DOHH2 (cell line): ENCODE results near the gene RPAP2.

Source experiments
- EZH2phosphoT487 ChIP-seq: fragments of 200-600 bp; sonication (generic); IDR thresholded peaks from 2 replicates; pipeline ENCODE4 v1.6.1; 2017; ENCODE audit warnings: borderline replicate concordance, mild to moderate bottlenecking, antibody characterized with exemption, low read length, moderate library complexity, mixed read lengths
- TF ChIP-seq, protein P1 (sequence below): fragments of 200-600 bp; sonication (generic); IDR thresholded peaks from one replicate; pipeline ENCODE4 v1.5.1; 2014; ENCODE audit warnings: antibody characterized with exemption, mild to moderate bottlenecking, low read depth, low read length; ENCODE audit not compliant: poor library complexity, severe bottlenecking

DNA sequence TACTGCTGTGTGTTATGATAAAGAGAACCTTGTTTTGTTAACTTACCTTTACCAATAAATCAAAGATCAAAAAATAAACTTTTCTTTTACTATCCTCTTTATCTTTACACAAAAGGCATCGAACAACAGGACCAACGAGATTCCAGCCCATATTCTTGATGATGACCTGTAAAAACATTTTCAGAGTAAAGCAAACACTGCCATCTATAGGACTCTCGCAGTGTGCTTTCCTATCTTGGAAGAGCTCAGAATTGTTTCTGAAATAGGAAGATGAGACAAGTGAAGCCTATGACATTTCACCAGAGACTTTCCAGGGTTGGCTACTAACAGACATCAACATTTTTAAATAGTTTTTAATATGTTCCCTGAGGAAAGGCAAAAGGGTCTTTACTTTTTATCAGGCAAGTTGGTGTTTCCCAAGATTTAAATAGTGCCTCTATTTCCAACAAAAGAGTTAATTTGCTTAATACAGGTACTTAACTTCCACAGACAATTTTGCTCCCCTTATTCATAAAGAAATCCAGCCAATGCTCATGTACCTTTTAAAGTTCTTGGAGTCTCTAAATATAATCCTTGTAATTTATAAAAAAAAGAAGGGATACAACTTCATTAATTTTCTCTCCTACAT, 7.4 kb upstream of the RPAP2 start:
- TF ChIP-seq, protein P1, sequence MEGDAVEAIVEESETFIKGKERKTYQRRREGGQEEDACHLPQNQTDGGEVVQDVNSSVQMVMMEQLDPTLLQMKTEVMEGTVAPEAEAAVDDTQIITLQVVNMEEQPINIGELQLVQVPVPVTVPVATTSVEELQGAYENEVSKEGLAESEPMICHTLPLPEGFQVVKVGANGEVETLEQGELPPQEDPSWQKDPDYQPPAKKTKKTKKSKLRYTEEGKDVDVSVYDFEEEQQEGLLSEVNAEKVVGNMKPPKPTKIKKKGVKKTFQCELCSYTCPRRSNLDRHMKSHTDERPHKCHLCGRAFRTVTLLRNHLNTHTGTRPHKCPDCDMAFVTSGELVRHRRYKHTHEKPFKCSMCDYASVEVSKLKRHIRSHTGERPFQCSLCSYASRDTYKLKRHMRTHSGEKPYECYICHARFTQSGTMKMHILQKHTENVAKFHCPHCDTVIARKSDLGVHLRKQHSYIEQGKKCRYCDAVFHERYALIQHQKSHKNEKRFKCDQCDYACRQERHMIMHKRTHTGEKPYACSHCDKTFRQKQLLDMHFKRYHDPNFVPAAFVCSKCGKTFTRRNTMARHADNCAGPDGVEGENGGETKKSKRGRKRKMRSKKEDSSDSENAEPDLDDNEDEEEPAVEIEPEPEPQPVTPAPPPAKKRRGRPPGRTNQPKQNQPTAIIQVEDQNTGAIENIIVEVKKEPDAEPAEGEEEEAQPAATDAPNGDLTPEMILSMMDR = peak; percentile 69
- no peak for TF ChIP-seq EZH2phosphoT487
